Measurements from ENCODE around the gene TFAP2E. TPM values are rescaled to one million over a fixed set of nuclear protein-coding genes. Genes with fewer than 3 reads are reported as not detected.

TFAP2E gene
- total RNA-seq, 1 donor from 2014 or later: 1.9 TPM

DNA sequence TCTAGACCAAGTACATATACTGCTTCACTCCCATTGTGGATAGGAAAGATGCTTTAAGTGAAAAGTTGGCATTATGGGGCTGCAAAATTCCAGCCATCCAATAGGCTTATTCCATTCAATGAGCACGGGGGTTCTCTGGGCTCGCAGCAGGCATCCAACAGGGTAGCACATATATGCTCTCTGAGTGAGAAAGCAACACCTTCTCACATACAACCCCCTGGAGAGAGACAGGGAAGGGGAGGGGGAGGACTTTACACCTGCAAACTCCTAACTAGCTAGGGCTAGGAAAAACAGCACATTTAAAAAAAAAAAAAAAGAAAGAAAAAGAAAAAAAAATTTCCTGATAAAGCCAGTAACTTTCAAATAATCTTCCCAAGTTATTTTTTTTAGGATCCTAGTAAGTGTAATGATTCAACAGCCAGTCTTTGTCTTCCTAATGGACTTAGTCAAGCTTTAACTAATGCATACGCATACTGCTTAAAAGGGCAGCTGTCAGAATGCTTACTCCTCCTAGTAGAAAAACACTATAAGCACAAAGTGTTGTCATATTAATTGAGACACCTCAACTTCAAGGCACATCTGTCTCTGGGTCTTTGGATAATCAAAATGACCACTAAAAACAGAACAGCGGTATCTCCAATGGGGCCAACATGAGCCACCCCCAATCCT is 49.5 kb downstream of the TFAP2E start:
- ATAC-seq: no peak
- Histone ChIP-seq H3K4me1 (no peaks in the 10 kb centered on the region), H3K9me3 (no peaks in the 10 kb centered on the region), H3K27me3 (no peaks in the 10 kb centered on the region), H3K27ac (no peak overlapping the region), H3K4me3 (no peak overlapping the region), H3K36me3 (peaks cover 56% of the 10 kb centered on the region)
- DNase-seq: no peak
- TF ChIP-seq, protein P1, sequence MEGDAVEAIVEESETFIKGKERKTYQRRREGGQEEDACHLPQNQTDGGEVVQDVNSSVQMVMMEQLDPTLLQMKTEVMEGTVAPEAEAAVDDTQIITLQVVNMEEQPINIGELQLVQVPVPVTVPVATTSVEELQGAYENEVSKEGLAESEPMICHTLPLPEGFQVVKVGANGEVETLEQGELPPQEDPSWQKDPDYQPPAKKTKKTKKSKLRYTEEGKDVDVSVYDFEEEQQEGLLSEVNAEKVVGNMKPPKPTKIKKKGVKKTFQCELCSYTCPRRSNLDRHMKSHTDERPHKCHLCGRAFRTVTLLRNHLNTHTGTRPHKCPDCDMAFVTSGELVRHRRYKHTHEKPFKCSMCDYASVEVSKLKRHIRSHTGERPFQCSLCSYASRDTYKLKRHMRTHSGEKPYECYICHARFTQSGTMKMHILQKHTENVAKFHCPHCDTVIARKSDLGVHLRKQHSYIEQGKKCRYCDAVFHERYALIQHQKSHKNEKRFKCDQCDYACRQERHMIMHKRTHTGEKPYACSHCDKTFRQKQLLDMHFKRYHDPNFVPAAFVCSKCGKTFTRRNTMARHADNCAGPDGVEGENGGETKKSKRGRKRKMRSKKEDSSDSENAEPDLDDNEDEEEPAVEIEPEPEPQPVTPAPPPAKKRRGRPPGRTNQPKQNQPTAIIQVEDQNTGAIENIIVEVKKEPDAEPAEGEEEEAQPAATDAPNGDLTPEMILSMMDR (IDR thresholded peaks at IDR 0.05): no peak
- intact Hi-C loops (cut with DNase I): no loop called here

DNA sequence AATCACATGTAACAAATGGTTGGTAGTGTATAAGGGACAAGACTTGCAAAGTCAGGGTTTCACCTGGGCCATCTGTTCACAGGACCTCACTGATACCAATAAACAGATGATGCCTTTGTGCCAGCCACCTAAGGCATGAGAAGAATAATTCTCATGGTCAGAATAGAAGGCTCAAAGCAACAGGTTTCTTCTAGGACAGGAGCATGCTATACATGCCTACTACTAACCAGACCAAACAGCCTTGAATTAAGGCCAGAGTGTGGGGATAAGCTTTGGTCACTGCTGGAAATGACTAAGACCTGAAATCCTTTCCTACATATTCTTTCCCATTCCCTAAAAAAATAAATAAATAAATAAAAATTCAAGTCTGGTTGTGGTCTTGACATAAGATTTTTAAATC is 50.7 kb downstream of the TFAP2E start:
- H3K36me3 ChIP-seq: peaks cover 56% of the 10 kb centered on the region
- H3K27ac ChIP-seq: no peak overlapping the region
- ATAC-seq (no peak), DNase-seq (no peak)
- H3K27me3 ChIP-seq: no peaks in the 10 kb centered on the region
- no peaks in the 10 kb centered on the region for H3K4me1 ChIP-seq
- no peak overlapping the region for H3K4me3 ChIP-seq
- intact Hi-C loops (cut with DNase I): no loop called here
- no peaks in the 10 kb centered on the region for H3K9me3 ChIP-seq
- TF ChIP-seq, protein P1 (IDR thresholded peaks at IDR 0.05): no peak

DNA sequence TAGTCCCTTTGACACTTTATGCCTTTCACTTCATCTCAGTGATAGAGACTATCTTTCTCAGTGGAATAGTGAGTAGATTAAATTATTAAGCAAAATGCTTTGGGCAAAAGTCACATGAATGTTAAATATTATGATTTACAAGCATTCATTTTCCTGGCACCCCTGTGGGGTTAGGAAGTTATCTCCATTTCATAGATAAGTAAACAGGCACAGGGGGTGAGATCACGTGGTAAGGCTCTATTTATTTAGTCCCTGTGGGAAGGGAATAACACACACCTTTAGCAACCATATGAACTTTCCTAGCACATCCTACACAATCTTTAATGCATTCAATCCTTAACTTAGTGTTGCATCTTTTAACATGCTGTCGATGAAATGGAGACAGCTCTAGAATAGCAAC is 55.9 kb downstream of the TFAP2E start:
- TF ChIP-seq, protein P1 (IDR thresholded peaks at IDR 0.05): no peak
- H3K36me3 ChIP-seq: peaks cover 84% of the 10 kb centered on the region

DNA sequence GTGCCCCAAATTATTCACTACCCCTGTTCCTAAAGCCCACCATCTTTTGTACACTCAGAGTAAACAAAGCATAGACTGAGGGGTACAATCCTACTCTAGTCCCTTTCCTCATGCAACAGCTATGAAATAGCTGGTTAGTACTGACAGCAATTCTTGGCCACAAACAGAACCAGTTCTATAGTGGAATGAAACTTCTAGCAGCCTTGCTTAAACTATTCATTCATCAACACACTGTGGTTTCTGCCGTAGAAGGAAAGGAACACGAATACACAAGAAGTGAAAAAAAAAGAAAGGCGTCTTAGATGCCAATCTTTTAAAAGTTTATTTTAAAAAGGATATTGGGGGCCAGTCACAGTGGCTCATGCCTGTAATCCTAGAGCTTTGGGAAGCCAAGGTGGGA is 58.3 kb downstream of the TFAP2E start:
- Histone ChIP-seq H3K27me3 (no peaks in the 10 kb centered on the region), H3K9me3 (no peaks in the 10 kb centered on the region), H3K27ac (no peak overlapping the region), H3K36me3 (peaks cover 98% of the 10 kb centered on the region), H3K4me3 (no peak overlapping the region), H3K4me1 (no peaks in the 10 kb centered on the region)
- no peak for DNase-seq
- ATAC-seq: no peak
- TF ChIP-seq, protein P1 (IDR thresholded peaks at IDR 0.05): no peak
- intact Hi-C loops (cut with DNase I): no loop called here

More for the DNA sequence above, 55.9 kb downstream of the TFAP2E start:
- intact Hi-C loops (cut with DNase I): no loop called here
- H3K27ac ChIP-seq: no peak overlapping the region
- no peak for DNase-seq
- H3K27me3 ChIP-seq: no peaks in the 10 kb centered on the region
- no peaks in the 10 kb centered on the region for H3K4me1 ChIP-seq
- no peak for ATAC-seq
- H3K4me3 ChIP-seq: no peak overlapping the region
- no peaks in the 10 kb centered on the region for H3K9me3 ChIP-seq

DNA sequence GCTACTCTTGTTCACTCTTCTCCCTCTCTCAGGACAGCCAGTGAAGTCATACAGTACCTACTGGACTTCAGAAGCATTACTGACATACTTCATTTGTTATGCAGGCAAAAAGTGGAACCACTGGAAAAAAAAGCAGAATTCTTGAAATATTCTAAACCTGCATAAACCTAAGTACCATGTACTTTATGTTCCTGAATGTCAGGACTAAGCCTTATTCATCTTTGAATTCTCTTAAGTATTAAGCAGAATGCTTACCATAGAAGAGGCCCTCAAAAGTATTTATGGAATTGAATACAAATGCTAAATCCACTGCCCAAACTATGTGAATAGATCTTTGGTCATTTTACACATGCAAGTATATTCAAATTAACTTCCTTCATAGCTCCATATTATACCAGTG is 60.4 kb downstream of the TFAP2E start:
- H3K36me3 ChIP-seq: peaks cover 76% of the 10 kb centered on the region
- intact Hi-C loops (cut with DNase I): no loop called here
- DNase-seq: no peak

More for the DNA sequence above, 60.4 kb downstream of the TFAP2E start:
- no peaks in the 10 kb centered on the region for H3K27me3 ChIP-seq
- ATAC-seq: no peak
- H3K9me3 ChIP-seq: no peaks in the 10 kb centered on the region
- H3K4me3 ChIP-seq: no peak overlapping the region
- peaks cover 11% of the 10 kb centered on the region for H3K4me1 ChIP-seq
- TF ChIP-seq, protein P1 (IDR thresholded peaks at IDR 0.05): no peak
- no peak overlapping the region for H3K27ac ChIP-seq

Data from upper lobe of right lung (tissue), 1 donor.